ENCODE results near the gene CISD3. TPM values are rescaled to one million over a fixed set of nuclear protein-coding genes. Genes with fewer than 3 reads are reported as not detected.
A peak's percentile ranks its signal among the peaks of the same experiment; 100 is the strongest.

Gene CISD3
- polyA plus RNA-seq, 1 experiment = 17.1 TPM

DNA sequence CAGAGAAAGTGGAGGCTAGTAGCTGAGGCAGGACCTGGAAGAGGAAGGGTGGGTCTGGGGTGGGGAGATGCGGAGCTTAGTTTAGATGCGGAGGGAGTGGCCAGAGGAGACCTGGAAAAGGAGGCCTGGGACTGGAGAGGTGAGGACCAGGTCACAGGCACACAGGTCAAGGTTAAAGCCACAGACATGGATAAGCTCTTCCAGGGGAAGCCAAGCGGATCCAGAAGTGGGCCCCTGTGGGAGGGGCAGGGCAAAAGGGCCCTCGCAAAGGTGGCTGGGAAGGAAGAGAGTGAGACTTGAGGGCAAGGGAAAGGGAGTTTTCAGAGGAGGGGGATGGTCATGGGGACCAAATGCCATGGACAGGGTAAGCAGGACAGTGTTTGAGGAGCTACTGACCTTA lies 39.0 kb upstream of the CISD3 start:
- Histone ChIP-seq H3K36me3 (ENCODE audit: control insufficient read depth, insufficient read depth, low read length) (no peaks in the 10 kb centered on the region), H3K27me3 (ENCODE audit: control insufficient read depth, insufficient read depth, low read length) (peaks cover 3% of the 10 kb centered on the region; the same call in 1 of the 2 replicates), H3K4me3 (ENCODE audit: low read depth, low read length) (no peak overlapping the region)
- POLR2A ChIA-PET = no interaction called here
- CTCF ChIA-PET = interaction anchor here (0.9 to 1.9 kb wide), 4 partner anchors 13 to 183 kb away, joined by 3 to 6 read pairs (median 3); no protein-coding TSS in a partner anchor
- DNase-seq (ENCODE audit: low read depth) = no peak
- TF ChIP-seq, protein P1, sequence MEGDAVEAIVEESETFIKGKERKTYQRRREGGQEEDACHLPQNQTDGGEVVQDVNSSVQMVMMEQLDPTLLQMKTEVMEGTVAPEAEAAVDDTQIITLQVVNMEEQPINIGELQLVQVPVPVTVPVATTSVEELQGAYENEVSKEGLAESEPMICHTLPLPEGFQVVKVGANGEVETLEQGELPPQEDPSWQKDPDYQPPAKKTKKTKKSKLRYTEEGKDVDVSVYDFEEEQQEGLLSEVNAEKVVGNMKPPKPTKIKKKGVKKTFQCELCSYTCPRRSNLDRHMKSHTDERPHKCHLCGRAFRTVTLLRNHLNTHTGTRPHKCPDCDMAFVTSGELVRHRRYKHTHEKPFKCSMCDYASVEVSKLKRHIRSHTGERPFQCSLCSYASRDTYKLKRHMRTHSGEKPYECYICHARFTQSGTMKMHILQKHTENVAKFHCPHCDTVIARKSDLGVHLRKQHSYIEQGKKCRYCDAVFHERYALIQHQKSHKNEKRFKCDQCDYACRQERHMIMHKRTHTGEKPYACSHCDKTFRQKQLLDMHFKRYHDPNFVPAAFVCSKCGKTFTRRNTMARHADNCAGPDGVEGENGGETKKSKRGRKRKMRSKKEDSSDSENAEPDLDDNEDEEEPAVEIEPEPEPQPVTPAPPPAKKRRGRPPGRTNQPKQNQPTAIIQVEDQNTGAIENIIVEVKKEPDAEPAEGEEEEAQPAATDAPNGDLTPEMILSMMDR (IDR thresholded peaks at IDR 0.05; ENCODE audit: insufficient read depth, low read depth, low read length) = no peak

DNA sequence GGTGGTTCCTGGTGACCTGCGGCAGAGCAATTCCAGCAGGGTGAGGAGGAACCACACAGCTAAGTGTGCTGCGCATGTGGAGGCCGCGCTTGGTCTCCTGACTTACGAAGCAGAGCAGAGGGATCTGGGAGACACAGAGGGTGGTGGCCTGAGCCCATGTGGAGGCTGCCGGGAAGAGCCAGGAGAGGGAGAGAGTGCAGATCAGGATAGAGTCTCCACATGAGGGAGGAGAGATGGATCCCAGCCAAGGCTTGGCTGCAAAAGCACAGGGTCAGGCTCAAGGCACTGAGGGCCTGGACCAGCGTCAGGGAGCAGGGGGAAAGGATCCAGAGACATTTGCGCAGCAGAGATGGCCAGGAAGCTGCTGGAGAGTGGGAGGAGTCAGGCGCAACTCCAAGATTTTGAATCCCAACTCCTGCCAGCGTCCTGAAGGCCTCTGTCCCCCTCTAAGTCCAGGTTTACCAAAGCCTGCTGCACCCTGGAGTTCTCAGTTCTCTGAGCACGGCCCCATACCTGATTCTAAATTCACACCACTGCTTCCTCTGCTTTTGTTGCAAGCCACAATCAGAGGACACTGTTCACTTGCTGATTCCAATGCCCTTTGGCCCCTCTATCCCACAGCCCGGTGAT lies 36.3 kb upstream of the CISD3 start:
- H3K27me3 ChIP-seq (ENCODE audit: control insufficient read depth, insufficient read depth, low read length) = peaks cover 3% of the 10 kb centered on the region
- no peak for DNase-seq (ENCODE audit: low read depth)
- H3K36me3 ChIP-seq (ENCODE audit: control insufficient read depth, insufficient read depth, low read length) = no peaks in the 10 kb centered on the region
- H3K4me3 ChIP-seq (ENCODE audit: low read depth, low read length) = no peak overlapping the region
- ChIA-PET CTCF (interaction anchor here (1.1 to 1.4 kb wide), 3 partner anchors 16 to 41 kb away, joined by 3 to 7 read pairs (median 4); no protein-coding TSS in a partner anchor), POLR2A (no interaction called here)
- TF ChIP-seq, protein P1 (IDR thresholded peaks at IDR 0.05; ENCODE audit: insufficient read depth, low read depth, low read length) = no peak

DNA sequence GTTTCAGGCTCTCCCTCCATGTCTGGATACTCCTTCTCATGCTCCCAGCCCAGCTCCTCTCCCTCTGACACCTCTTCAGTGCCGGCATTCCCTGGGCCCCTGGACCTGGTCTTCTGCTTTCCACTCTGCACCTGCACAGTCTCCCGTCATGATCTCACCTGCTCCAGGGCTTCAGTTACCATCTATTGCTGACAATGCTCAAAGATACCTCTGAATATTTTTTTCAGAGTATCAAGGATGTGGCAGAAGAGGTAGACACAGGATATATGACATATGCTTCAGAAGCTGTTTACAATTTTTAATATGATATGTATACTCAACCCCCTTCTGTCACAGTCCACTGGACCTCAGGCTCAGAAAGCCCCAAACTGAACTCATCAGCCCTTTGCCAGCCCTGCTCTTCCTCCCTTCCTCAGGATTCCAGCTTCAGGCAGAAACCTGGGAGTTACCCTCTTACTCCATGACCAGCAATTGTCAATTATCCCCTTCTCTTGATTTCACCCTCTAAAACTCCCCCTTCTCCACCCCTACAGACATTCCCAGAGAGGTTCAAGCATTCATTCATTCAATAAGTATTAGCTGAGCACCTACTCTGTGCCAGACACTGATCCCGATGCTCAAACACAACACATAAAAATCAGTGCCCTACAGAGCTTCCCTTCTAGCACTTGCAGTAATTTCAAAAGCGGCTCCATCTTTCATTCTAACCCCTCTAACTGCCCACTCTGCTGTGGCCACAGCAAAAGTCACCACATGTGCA lies 32.9 kb upstream of the CISD3 start:
- POLR2A ChIA-PET = no interaction called here

DNA sequence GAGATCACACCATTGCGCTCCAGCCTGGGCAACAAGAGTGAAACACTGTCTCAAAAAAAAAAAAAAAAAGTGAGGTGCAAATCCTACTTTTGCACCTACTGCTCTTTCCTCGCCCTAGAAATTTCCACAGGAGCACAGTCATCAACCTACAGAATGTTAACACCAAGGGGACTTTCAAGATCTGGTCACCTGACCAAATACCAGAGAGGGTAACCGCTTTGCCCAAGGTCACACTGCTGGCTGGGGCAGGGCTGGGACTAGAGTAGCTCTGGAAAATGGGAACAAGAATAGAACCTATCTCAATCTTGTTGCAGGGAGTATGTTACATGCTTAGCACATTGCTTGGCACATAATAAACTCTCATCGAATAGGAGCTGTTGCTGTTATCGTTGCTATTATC lies 31.4 kb upstream of the CISD3 start:
- TF ChIP-seq, protein P1 (IDR thresholded peaks at IDR 0.05; ENCODE audit: insufficient read depth, low read depth, low read length) = no peak
- DNase-seq (ENCODE audit: low read depth) = no peak
- Histone ChIP-seq H3K27me3 (ENCODE audit: control insufficient read depth, insufficient read depth, low read length) (no peaks in the 10 kb centered on the region; the same call in none of the 2 replicates), H3K36me3 (ENCODE audit: control insufficient read depth, insufficient read depth, low read length) (no peaks in the 10 kb centered on the region), H3K4me3 (ENCODE audit: low read depth, low read length) (no peak overlapping the region)
- POLR2A ChIA-PET = no interaction called here
- CTCF ChIA-PET = no interaction called here

More for the DNA sequence above, 32.9 kb upstream of the CISD3 start:
- no peaks in the 10 kb centered on the region; the same call in none of the 2 replicates for H3K27me3 ChIP-seq (ENCODE audit: control insufficient read depth, insufficient read depth, low read length)
- CTCF ChIA-PET = interaction anchor here (0.7 to 1.4 kb wide), 3 partner anchors 9 to 20 kb away, joined by 3 to 4 read pairs (median 4); no protein-coding TSS in a partner anchor
- TF ChIP-seq, protein P1 (IDR thresholded peaks at IDR 0.05; ENCODE audit: insufficient read depth, low read depth, low read length) = no peak
- H3K4me3 ChIP-seq (ENCODE audit: low read depth, low read length) = no peak overlapping the region
- no peak for DNase-seq (ENCODE audit: low read depth)
- no peaks in the 10 kb centered on the region for H3K36me3 ChIP-seq (ENCODE audit: control insufficient read depth, insufficient read depth, low read length)

DNA sequence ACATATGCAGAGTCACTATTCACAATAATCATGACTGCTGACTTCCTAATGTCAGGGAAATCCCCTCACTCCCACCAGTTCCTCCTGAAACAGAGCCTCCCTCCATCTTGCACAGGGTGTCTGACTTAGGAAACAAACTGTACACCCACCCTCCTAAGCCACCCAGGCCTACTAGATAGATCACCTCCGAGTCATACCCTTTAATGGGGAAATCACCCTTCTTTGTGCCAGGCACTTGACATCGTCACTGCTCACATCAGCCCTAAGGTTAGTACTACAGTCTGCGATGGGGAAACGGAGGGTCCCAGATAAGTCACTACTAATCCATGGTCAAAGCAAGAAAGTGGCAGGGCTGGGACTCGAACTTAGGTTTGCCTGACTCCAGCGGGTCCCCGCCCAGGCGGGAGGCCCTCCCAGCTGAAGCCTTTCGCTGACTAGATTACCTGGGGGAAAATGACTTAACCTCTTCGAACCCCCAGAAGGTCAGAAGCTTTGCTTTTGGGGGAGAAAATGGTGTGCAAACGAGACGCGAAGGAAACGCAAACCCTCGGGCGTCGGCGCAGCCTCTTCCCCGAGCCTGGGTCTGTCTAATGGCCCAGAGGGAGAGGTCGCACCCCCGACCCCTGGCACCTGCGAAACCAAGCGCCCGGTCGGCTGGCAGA lies 28.5 kb upstream of the CISD3 start:
- no peaks in the 10 kb centered on the region; the same call in none of the 2 replicates for H3K27me3 ChIP-seq (ENCODE audit: control insufficient read depth, insufficient read depth, low read length)
- H3K36me3 ChIP-seq (ENCODE audit: control insufficient read depth, insufficient read depth, low read length) = no peaks in the 10 kb centered on the region
- H3K4me3 ChIP-seq (ENCODE audit: low read depth, low read length) = peak overlapping the region; percentile 76
- DNase-seq (ENCODE audit: low read depth) = no peak
- TF ChIP-seq, protein P1 (IDR thresholded peaks at IDR 0.05; ENCODE audit: insufficient read depth, low read depth, low read length) = no peak
- POLR2A ChIA-PET = no interaction called here
- CTCF ChIA-PET = interaction anchor here (1.0 to 1.5 kb wide), 2 partner anchors 14 to 25 kb away, joined by 3 read pairs; no protein-coding TSS in a partner anchor

Measured in BJ (cell line).